ENCODE data around the gene AKAP6.

DNA sequence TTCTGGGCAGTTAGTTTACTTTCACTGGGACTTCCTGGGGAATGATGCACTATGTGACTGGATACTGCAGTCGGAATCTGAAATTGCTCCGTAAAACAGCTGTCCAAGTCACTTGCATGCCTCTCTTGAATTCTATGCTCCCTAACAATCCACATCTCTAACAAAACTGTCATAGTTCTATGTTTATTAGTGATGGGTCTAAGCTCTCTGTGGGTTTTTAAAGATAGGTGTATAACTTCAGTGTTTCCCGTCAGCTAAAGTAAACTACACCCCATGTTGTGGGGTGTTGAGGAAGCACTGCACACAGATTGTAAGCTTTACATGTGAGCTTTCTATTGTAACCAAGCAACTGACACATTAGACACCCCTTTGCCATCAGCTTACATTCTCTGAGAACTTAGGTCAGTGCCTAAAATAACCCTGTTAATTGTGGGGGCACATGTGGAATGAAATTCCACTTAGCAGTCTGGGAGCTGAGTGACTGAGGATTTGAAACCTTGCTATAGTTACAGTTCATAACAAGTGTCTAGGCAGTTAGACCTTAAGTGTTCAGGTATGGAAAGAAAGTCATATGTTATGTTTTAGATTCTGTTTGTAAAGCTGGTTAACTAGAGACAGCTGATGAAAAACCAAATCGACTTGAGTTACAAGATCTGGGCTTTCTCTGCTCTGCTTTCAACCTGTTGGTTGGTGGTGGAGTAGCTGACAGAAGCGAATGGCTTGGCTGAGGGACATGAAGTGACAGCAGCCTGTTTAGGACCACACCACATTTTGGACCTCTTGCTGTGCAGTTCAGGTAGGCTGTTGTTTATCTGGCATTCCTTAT lies 165.7 kb downstream of the AKAP6 start:
- TF ChIP-seq POLR2AphosphoS5 (IDR thresholded peaks at IDR 0.05; ENCODE audit: low read depth, low read length) (no peak), SP2 (IDR thresholded peaks at IDR 0.05; ENCODE audit: low read length) (no peak), YY1 (IDR thresholded peaks at IDR 0.05; ENCODE audit: low read depth, low read length) (no peak), SP1 (IDR thresholded peaks at IDR 0.05; ENCODE audit: low read depth, low read length) (no peak), EGR1 (IDR thresholded peaks at IDR 0.05; ENCODE audit: borderline replicate concordance, low read depth, low read length) (no peak), BACH1 (IDR thresholded peaks at IDR 0.05; ENCODE audit: low read length) (no peak), POLR2A (IDR thresholded peaks at IDR 0.05; ENCODE audit: control extremely low read depth in 1 of 2, low read depth in 2 of 2, low read length in 2 of 2) (no peak), EP300 (IDR thresholded peaks at IDR 0.05; ENCODE audit: borderline replicate concordance in 1 of 2, low read depth in 2 of 2, low read length in 2 of 2) (no peak), GABPA (IDR thresholded peaks at IDR 0.05; ENCODE audit: borderline replicate concordance, insufficient read depth, low read length) (no peak)
- TF ChIP-seq, protein P1, sequence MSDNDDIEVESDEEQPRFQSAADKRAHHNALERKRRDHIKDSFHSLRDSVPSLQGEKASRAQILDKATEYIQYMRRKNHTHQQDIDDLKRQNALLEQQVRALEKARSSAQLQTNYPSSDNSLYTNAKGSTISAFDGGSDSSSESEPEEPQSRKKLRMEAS (IDR thresholded peaks at IDR 0.05) = no peak
- TF ChIP-seq, protein P2, sequence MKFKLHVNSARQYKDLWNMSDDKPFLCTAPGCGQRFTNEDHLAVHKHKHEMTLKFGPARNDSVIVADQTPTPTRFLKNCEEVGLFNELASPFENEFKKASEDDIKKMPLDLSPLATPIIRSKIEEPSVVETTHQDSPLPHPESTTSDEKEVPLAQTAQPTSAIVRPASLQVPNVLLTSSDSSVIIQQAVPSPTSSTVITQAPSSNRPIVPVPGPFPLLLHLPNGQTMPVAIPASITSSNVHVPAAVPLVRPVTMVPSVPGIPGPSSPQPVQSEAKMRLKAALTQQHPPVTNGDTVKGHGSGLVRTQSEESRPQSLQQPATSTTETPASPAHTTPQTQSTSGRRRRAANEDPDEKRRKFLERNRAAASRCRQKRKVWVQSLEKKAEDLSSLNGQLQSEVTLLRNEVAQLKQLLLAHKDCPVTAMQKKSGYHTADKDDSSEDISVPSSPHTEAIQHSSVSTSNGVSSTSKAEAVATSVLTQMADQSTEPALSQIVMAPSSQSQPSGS (IDR thresholded peaks at IDR 0.05; ENCODE audit: low read length) = no peak
- TF ChIP-seq, protein P3, sequence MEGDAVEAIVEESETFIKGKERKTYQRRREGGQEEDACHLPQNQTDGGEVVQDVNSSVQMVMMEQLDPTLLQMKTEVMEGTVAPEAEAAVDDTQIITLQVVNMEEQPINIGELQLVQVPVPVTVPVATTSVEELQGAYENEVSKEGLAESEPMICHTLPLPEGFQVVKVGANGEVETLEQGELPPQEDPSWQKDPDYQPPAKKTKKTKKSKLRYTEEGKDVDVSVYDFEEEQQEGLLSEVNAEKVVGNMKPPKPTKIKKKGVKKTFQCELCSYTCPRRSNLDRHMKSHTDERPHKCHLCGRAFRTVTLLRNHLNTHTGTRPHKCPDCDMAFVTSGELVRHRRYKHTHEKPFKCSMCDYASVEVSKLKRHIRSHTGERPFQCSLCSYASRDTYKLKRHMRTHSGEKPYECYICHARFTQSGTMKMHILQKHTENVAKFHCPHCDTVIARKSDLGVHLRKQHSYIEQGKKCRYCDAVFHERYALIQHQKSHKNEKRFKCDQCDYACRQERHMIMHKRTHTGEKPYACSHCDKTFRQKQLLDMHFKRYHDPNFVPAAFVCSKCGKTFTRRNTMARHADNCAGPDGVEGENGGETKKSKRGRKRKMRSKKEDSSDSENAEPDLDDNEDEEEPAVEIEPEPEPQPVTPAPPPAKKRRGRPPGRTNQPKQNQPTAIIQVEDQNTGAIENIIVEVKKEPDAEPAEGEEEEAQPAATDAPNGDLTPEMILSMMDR (IDR thresholded peaks at IDR 0.05; ENCODE audit: control extremely low read depth in 1 of 3, insufficient read depth in 1 of 3, low read depth in 1 of 3, low read length in 3 of 3) = no peak
